Mesenteric fat pad (tissue), 1 donor: Measurements from ENCODE around the gene GPR32. TPM values are rescaled to one million over a fixed set of nuclear protein-coding genes. Genes with fewer than 3 reads are reported as not detected.
A peak's percentile ranks its signal among the peaks of the same experiment; 100 is the strongest.
"Not testable (repeated sequence)": the region's sequence is repeated elsewhere in the genome, so short reads cannot be mapped to it uniquely, and the experiment has no call there.

Source experiments
- DNase-seq: peaks from one replicate; pipeline ENCODE4 v3.0.0-alpha.2; 2020; ENCODE audit warnings: low spot score
- long read RNA-seq: library from polyadenylated mRNA; unstranded; transcript quantifications from one replicate; pipeline ENCODE4 v2.0.0, GENCODE V29; 2020
- total RNA-seq: library from RNA; stranded (reverse); fragmentation: NEBNext Ultra II Directional; extraction: Animal tissue kit (Norgen Biotek cat#: 25700); gene quantifications from one replicate; pipeline ENCODE4 v1.2.1, GENCODE V29; 2021
- donor health status: DM: yes; HTN: yes; CAD: no.

Gene GPR32
- total RNA-seq: not detected
- long read RNA-seq: 0 reads

DNA sequence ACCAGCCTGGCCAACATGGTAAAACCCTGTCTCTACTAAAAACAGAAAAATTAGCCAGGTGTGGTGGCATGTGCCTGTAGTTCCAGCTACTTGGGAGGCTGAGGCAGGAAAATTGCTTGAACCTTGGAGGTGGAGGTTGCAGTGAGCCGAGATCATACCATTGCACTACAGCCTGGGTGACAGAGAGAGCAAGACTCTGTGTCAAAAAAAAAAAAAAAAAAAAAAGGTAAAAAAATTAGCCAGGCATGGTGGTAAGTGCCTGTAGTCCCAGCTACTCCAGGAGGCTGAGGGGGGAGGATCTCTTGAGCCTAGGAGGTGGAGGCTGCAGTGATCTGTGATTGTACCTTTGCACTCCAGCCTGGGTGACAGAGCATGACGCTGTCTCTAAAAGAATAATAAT lies at the start of gene GPR32:
GPR32 (plus strand) TSS at position 301 of the 400 bp plus-strand sequence. CDS start 137 bp downstream, outside the sequence.
- DNase-seq: not testable (repeated sequence)

GRCh38 chr19:50720921-50721381 lies 49.3 kb upstream of the GPR32 start:
- no peak for DNase-seq

GRCh38 chr19:50721441-50722137 lies 48.7 kb upstream of the GPR32 start:
- no peak for DNase-seq

DNA sequence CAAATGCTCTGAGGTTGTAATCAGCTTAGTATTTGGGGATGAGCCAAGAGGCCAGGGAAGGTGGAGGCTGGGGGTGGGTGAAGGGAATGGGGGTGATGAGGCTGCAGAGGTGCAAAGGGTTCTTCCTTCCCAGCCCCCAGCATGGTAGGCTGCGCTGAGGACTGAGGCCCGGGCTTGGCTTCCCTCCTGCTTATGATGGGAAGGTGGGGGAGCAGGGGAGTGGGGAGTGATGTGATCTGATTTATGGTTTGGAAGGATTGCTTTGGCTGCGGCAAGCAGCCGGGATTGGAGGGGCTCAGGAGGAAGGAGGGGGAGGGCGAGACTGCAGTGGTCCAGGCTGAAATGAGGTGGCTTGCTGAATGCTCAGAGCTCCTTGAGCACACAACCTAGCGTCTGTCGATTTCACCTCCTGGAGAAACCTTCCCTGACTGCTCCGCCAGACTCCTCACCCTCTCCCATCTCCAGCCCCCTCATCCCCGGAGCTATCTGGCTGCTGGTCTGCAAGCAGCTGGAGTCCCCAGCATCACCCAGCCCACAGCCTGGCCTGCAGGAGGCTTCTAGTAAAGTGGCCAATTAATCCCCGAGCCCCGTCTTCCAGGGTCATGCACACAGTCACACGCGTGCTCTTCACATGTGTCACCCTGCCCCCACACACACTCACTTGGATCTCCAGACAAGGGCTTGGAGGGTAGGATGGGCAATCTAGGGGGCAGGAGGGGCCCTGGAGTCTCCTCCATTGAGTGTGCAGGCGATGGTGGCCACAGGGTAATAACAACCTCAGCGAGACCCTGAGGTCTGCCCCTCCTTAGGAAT lies 47.9 kb upstream of the GPR32 start:
- DNase-seq: no peak

DNA sequence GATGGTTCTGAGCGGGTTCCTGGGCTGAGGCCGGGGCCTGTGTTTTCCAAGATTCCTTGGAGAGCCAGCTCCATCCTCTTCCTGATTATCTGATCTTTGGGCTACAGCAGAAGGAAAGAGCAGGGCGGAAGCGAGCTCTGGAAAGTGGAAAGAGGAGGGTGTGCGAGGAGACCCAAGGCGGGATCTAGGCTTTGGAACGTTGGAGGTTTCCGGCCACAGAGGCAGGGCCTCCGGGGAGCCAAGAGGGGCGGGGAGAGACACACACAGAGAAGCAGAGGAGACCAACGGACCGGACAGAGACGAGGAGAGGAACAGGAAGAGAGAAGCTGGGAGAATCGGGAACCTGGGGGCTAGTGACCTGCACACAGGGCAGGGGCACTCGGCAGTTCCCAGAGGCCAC lies 47.2 kb upstream of the GPR32 start, which contains the start of gene CLEC11A:
CLEC11A (plus strand) TSS at position 296 of the 400 bp plus-strand sequence. CDS start 162 bp downstream, outside the sequence.
- DNase-seq: no peak

DNA sequence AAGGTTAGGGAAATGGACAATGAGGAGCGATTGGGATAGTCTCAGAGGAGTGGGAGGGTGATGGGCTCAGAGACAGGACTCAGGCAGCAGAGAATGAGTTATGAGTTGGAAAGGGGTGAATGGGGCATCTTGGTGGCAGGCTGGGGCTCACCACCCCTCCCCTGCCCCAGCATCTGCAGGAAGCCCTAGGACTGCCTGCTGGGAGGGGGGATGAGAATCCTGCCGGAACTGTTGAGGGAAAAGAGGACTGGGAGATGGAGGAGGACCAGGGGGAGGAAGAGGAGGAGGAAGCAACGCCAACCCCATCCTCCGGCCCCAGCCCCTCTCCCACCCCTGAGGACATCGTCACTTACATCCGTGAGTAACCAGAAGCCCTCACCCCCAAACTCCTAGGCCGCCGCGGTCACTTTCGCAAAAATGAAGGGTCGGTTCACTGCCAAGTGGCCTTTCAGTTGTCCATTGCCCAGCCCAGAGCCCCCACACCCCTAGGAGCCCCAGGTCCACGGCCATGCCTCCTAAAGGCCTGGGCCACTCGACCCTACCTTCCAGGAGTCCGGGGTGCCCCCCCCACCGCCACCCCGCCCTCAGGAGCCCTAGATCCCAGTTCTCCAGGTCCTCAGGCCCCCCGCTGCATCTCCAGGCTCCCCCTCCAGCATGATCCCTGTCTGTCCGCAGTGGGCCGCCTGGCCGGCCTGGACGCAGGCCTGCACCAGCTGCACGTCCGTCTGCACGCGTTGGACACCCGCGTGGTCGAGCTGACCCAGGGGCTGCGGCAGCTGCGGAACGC lies 46.3 kb upstream of the GPR32 start:
- no peak for DNase-seq

GRCh38 chr19:50724522-50725217 lies 45.6 kb upstream of the GPR32 start:
- peak; percentile 98 for DNase-seq

DNA sequence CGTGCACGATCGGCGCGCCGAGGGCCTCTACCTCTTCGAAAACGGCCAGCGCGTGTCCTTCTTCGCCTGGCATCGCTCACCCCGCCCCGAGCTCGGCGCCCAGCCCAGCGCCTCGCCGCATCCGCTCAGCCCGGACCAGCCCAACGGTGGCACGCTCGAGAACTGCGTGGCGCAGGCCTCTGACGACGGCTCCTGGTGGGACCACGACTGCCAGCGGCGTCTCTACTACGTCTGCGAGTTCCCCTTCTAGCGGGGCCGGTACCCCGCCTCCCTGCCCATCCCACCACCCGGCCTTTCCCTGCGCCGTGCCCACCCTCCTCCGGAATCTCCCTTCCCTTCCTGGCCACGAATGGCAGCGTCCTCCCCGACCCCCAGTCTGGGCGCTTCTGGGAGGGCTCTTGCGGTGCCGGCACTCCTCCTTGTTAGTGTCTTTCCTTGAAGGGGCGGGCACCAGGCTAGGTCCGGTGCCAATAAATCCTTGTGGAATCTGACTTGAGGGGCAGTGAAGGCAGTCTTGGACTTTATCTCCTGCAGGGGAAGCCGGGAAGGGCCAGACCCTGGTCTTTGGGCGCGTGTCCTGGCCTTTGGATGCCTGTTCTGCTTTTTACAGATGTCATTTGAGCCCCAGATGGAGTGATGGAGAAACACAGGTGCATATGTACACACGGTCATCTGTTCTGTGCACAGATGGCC lies 44.9 kb upstream of the GPR32 start:
- no peak for DNase-seq

- no peak for DNase-seq
Observed at GRCh38 chr19:50725911-50726230, 44.4 kb upstream of the GPR32 start.

- DNase-seq: no peak
Observed at GRCh38 chr19:50728084-50728737, 42.1 kb upstream of the GPR32 start.

DNA sequence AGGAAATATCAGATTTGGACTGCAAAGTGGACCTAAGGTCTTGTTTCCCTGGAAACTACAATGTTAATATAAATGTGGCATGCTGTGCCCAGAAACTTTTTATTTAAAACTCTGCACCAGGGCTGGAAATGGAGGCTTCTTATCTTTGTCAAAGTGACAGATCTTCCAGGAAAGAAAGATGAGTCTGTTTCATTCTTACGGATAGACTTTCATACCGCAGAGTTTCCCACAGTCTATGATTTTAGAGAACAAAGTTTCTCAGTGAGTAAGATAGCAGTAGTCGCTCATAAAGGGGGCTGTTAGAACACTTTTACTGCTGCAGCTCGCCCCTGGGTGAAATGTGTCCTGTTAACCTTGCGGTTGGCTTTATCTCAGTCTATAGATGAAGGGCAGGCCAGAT lies 40.4 kb upstream of the GPR32 start:
- no peak for DNase-seq

- DNase-seq: no peak
Observed at GRCh38 chr19:50735869-50736268, 34.4 kb upstream of the GPR32 start.

DNA sequence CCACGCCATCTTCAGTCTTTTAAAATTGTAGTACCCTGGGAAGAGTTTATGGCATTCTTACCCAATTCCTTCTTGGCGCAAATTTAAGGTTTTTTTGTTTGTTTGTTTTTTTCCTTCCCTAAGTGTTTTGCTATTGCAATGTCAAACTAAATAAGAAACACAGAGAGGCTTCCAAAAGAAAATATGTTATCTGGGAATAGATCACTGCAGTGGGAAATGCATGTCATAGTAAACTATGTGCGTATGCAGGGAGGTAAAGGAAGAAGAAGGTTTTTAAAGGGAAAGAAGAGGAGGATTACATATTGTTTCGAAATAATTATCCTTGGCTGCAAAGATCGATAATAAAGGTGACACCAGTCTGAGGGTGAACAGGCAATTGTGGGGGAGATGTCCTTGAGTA lies 33.9 kb upstream of the GPR32 start:
- DNase-seq: no peak

DNA sequence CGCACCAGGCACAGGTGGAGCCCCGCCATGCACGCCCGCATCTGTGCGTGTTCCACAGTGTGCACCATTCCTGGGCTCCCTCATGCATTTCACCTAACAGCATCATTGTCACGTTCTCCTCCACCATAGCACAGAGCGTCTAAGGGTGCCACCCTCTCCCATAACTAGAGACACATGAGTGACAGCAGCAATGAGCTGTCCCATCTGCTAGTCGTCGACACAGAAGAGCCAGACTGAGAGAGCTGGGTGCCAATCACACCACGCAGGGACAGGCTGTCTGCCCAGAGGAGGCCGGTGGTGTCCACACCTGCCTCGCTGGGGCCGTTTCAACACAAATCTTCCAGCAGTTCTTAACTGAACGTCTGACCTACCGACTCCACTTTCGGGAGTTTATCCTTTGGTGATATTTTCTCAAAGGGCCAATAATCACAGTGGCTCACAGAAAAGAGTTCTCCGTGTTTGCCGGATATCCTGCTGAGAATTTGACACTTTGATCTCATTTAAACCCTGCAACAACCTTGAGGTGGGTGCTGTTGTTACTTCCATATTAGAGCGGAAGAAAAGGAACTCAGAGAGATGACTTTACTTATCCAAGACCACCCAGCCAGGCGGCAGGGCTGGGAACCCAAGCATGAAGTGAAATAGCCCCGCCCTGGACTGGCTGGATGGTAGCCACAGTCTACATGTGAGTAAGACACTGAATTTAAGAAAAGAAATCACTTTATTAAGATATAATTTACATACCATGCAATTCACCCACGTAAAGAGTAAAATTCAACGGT lies 30.9 kb upstream of the GPR32 start:
- DNase-seq: no peak

- DNase-seq: no peak
Observed at GRCh38 chr19:50739914-50740426, 30.3 kb upstream of the GPR32 start.

DNA sequence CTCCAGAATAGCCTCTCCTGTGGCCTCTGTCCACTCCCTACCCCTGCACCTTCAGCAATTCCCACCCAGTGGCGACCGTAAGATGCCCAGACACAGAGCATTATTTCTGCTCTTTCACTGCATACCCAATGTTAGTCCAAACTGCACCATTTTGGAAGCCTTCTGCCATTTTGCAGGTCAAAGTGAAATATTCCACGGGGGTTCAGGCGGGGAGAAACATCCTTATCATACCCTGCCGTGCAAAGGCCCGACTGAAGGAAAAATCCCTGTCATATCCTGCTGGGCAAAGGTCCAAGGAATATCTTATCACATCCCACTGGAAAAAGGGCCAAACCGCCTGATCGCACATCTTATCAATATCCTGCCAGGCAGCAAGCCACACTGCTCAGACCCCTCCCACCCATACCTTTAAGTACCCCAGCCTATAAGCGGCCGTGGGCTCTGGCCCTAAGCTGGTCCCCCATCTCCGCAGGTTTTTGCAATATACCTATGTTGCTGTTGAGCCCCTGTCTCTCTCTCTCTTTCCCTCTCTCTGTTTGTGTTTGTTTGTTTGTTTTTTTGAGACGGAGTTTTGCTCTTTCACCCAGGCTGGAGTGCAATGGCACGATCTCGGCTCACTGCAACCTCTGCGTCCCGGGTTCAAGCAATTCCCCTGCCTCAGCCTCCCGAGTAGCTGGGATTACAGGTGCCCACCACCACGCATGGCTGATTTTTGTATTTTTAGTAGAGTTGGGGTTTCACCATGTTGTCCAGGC lies 28.9 kb upstream of the GPR32 start:
- DNase-seq: no peak

DNA sequence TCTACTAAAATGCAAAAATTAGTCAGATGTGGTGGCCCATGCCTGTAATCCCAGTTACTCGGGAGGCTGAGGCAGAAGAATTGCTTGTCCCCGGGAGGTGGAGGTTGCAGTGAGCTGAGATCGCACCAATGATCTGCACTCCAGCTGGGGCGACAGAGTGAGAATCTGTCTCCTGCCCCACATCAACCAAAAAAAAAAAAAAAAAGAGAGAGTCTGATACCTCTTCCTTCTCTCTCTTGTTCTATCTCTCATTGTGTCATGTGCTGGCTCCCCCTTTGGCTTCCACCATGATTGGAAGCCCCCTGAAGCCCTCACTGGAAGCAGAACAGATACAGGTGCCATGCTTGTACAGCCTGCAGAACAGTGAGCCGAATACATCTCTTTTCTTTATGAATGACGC lies 26.7 kb upstream of the GPR32 start:
- no peak for DNase-seq

DNA sequence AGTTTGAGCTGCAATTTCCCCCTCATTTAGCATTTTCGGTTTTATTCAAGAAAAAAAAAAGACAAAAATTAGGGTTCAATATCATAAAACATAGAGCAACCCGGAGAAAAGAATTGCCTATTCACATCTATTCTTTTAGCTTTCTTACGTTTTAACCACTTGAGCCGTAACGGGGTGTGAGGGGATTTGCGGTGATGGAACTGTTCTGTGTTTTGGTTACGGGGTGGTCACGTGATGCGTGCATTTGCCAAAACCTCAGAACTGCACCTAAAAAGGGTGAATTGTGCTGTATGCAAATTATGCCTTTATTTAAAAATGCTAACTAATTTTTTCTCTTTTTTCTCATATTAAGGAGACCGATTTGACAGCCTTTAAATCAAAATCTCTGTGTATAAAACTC lies 25.0 kb upstream of the GPR32 start:
- no peak for DNase-seq
